Measurements from ENCODE around the gene PAPSS2. TPM values are rescaled to one million over a fixed set of nuclear protein-coding genes. Genes with fewer than 3 reads are reported as not detected.

The PAPSS2 gene
- total RNA-seq, 2 experiments from 2014 or later, result not detected

GRCh38 chr10:87691506-87692070, 31.9 kb downstream of the PAPSS2 start:
- BruUV-seq (replicated peaks), result no TSS peak
- no peak for TF ChIP-seq EZH2phosphoT487 (IDR thresholded peaks at IDR 0.05; ENCODE audit: borderline replicate concordance, low read depth, low read length)
- Histone ChIP-seq H3K4me1 (ENCODE audit: insufficient read depth, low read length, poor library complexity, severe bottlenecking) (no peaks in the 10 kb centered on the region), H3K36me3 (ENCODE audit: insufficient read depth, low read length) (no peaks in the 10 kb centered on the region), H3K9me2 (ENCODE audit: insufficient read depth, low read length) (no peaks in the 10 kb centered on the region), H4K20me1 (ENCODE audit: insufficient read depth, low read length) (no peaks in the 10 kb centered on the region), H2AFZ (ENCODE audit: low read length) (no peak overlapping the region), H3K4me2 (ENCODE audit: low read length) (no peak overlapping the region), H3K9me3 (ENCODE audit: low read length) (no peaks in the 10 kb centered on the region), H3K4me3 (ENCODE audit: low read depth, low read length, poor library complexity, severe bottlenecking) (no peak overlapping the region), H3K27ac (ENCODE audit: low read depth, low read length, poor library complexity, severe bottlenecking) (no peak overlapping the region), H3K79me2 (ENCODE audit: insufficient read depth, low read depth, low read length) (no peaks in the 10 kb centered on the region)
- intact Hi-C loops (cut with micrococcal nuclease; ENCODE audit: unreplicated experiment), result no loop called here
- no peak for DNase-seq (ENCODE audit: low spot score)
- ChIA-PET POLR2A (interaction anchor here (1.2 kb wide), 1 partner anchor 65 kb away, joined by 4 read pairs; no protein-coding TSS in a partner anchor), CTCF (ENCODE audit: unreplicated experiment) (no interaction called here)

DNA sequence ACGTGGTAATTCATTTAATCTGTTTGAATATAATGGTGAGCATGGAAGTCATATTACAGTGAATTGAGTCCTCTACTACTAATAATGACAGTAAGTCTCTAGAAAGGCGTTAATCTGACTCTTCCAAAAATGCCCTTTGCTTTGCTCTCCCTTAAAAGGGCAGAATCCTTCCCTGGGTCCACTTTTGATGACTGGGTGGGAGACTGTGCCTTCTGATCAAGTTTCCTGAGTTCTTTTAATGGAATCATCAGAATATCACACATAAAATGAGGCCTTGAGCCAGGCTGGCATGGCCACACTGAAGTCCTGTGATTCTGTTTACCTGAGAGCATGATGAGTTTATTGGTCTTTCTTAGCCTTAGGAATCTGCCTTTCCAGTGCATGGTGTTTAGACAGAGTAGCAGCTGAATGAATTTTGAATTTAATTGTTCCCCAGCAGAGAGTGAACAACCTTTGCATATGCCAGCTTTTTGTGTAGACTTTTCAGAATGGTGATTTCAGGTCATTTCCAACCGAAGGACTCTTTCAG, 33.3 kb downstream of the PAPSS2 start:
- ChIA-PET POLR2A (interaction anchor here (0.5 to 0.9 kb wide), 3 partner anchors 8 to 1295 kb away, joined by 3 to 4 read pairs (median 3); no protein-coding TSS in a partner anchor), CTCF (ENCODE audit: unreplicated experiment) (no interaction called here)
- Histone ChIP-seq H3K36me3 (ENCODE audit: insufficient read depth, low read length) (no peaks in the 10 kb centered on the region), H3K4me2 (ENCODE audit: low read length) (no peak overlapping the region), H2AFZ (ENCODE audit: low read length) (no peak overlapping the region), H3K27ac (ENCODE audit: low read depth, low read length, poor library complexity, severe bottlenecking) (no peak overlapping the region), H3K9me2 (ENCODE audit: insufficient read depth, low read length) (no peaks in the 10 kb centered on the region), H3K9me3 (ENCODE audit: low read length) (no peaks in the 10 kb centered on the region), H3K4me1 (ENCODE audit: insufficient read depth, low read length, poor library complexity, severe bottlenecking) (no peaks in the 10 kb centered on the region), H4K20me1 (ENCODE audit: insufficient read depth, low read length) (no peaks in the 10 kb centered on the region), H3K79me2 (ENCODE audit: insufficient read depth, low read depth, low read length) (no peaks in the 10 kb centered on the region), H3K4me3 (ENCODE audit: low read depth, low read length, poor library complexity, severe bottlenecking) (no peak overlapping the region)
- DNase-seq (ENCODE audit: low spot score), result no peak
- intact Hi-C loops (cut with micrococcal nuclease; ENCODE audit: unreplicated experiment), result no loop called here
- TF ChIP-seq CTCF (conservative IDR thresholded peaks at IDR 0.05; ENCODE audit: low read length) (no peak), EZH2phosphoT487 (IDR thresholded peaks at IDR 0.05; ENCODE audit: borderline replicate concordance, low read depth, low read length) (no peak)
- BruUV-seq (replicated peaks), result no TSS peak

DNA sequence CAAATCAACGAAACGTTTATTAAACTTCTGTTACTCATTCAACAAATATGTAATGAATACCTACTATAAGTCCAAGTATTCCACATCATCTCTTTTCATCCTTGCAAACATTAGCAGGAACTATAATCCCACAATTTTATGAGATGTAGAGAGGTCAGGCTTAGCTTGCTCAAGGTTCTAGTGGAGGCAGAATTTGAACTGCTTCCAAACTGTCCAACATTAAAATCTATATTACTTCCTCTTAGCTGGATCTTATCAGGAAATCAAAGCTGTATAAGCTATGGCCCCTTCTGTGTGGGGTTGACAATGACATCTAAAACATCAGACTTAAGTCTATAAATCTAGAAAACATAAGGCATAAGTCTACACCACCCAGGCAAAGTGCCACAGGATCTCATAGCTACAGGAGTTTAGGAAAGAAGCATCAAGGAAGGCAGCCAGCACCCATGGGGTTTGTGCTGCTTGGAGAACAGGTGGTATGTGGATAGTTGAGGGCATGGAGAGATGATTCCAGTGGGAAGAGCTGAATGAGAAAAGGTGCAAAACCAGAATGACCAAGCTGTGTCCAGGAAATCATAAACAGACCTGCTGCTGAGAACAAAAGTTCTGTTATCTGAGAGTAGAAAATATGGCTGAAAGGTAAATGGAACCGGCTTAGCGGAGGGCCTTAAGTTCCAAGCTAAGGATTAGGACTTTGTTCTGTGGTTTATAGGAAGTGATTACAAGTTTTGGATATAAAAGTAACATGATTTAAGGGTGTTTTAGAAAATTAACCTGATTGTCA, 34.5 kb downstream of the PAPSS2 start:
- no peaks in the 10 kb centered on the region for H3K79me2 ChIP-seq (ENCODE audit: insufficient read depth, low read depth, low read length)
- H3K9me3 ChIP-seq (ENCODE audit: low read length), result no peaks in the 10 kb centered on the region
- no peaks in the 10 kb centered on the region for H3K9me2 ChIP-seq (ENCODE audit: insufficient read depth, low read length)
- TF ChIP-seq CTCF (conservative IDR thresholded peaks at IDR 0.05; ENCODE audit: low read length) (no peak), EZH2phosphoT487 (IDR thresholded peaks at IDR 0.05; ENCODE audit: borderline replicate concordance, low read depth, low read length) (no peak)
- H4K20me1 ChIP-seq (ENCODE audit: insufficient read depth, low read length), result no peaks in the 10 kb centered on the region
- no peak overlapping the region for H3K4me2 ChIP-seq (ENCODE audit: low read length)
- H3K27ac ChIP-seq (ENCODE audit: low read depth, low read length, poor library complexity, severe bottlenecking), result no peak overlapping the region
- intact Hi-C loops (cut with micrococcal nuclease; ENCODE audit: unreplicated experiment), result no loop called here
- POLR2A ChIA-PET, result interaction anchor here (0.6 to 1.1 kb wide), 5 partner anchors 14 to 796 kb away, joined by 3 to 6 read pairs (median 4); no protein-coding TSS in a partner anchor
- CTCF ChIA-PET (ENCODE audit: unreplicated experiment), result no interaction called here
- H2AFZ ChIP-seq (ENCODE audit: low read length), result no peak overlapping the region
- H3K4me3 ChIP-seq (ENCODE audit: low read depth, low read length, poor library complexity, severe bottlenecking), result no peak overlapping the region
- BruUV-seq (replicated peaks), result no TSS peak
- H3K36me3 ChIP-seq (ENCODE audit: insufficient read depth, low read length), result no peaks in the 10 kb centered on the region
- DNase-seq (ENCODE audit: low spot score), result no peak
- no peaks in the 10 kb centered on the region for H3K4me1 ChIP-seq (ENCODE audit: insufficient read depth, low read length, poor library complexity, severe bottlenecking)
